Neural progenitor cell (in vitro differentiated cells): ENCODE results near the gene FRYL. TPM values are rescaled to one million over a fixed set of nuclear protein-coding genes. Genes with fewer than 3 reads are reported as not detected.

Source experiments
- DNase-seq: peaks from one replicate; pipeline ENCODE4 v3.0.0-alpha.2; 2016; ENCODE audit warnings: low spot score
- H2AFZ ChIP-seq: fragments of 200-600 bp; sonication (generic); replicated peaks from 2 replicates; pipeline ENCODE4 v1.6.1; 2016; ENCODE audit warnings: antibody characterized with exemption
- H3F3A ChIP-seq: fragments of 200-600 bp; sonication (generic); 2 replicates; pipeline ENCODE4 v1.6.1; 2016; ENCODE audit warnings: antibody characterized with exemption, low read depth
- H3K27ac ChIP-seq: fragments of 200-600 bp; sonication (generic); 2 replicates; pipeline ENCODE4 v1.5.1; 2016; ENCODE audit warnings: mild to moderate bottlenecking
- H3K27me3 ChIP-seq: fragments of 200-600 bp; sonication (generic); 2 replicates; pipeline ENCODE4 v1.6.1; 2016; ENCODE audit warnings: mild to moderate bottlenecking, moderate library complexity
- H3K36me3 ChIP-seq: fragments of 200-600 bp; sonication (generic); 2 replicates; pipeline ENCODE4 v1.5.1; 2016
- H3K4me1 ChIP-seq: fragments of 200-600 bp; sonication (generic); 2 replicates; pipeline ENCODE4 v1.6.1; 2016; ENCODE audit warnings: mixed run types
- H3K4me2 ChIP-seq: fragments of 200-600 bp; sonication (generic); 2 replicates; pipeline ENCODE4 v1.6.1; 2016
- H3K4me3 ChIP-seq: fragments of 200-600 bp; sonication (generic); 2 replicates; pipeline ENCODE4 v1.5.1; 2016
- H3K79me2 ChIP-seq: fragments of 200-600 bp; sonication (generic); 2 replicates; pipeline ENCODE4 v1.6.1; 2016; ENCODE audit warnings: low read depth
- H3K9ac ChIP-seq: fragments of 200-600 bp; sonication (generic); 2 replicates; pipeline ENCODE4 v1.6.1; 2016
- H3K9me3 ChIP-seq: fragments of 200-600 bp; sonication (generic); 2 replicates; pipeline ENCODE4 v1.5.1; 2016; ENCODE audit warnings: low read depth
- H4K20me1 ChIP-seq: fragments of 200-600 bp; sonication (generic); 2 replicates; pipeline ENCODE4 v1.6.1; 2016; ENCODE audit warnings: low read depth
- H3K27ac Mint-ChIP-seq: 3 replicates; pipeline ENCODE4 v1.8.0; 2021; ENCODE audit warnings: mixed read lengths
- H3K27me3 Mint-ChIP-seq: 2 replicates; pipeline ENCODE4 v1.8.0; 2022; ENCODE audit warnings: low read depth, mild to moderate bottlenecking, inconsistent platforms, moderate library complexity, mixed read lengths; ENCODE audit not compliant: insufficient read depth
- H3K36me3 Mint-ChIP-seq: 3 replicates; pipeline ENCODE4 v1.8.0; 2021; ENCODE audit warnings: mixed read lengths
- H3K4me1 Mint-ChIP-seq: 3 replicates; pipeline ENCODE4 v1.8.0; 2021; ENCODE audit warnings: mixed read lengths
- H3K4me3 Mint-ChIP-seq: 3 replicates; pipeline ENCODE4 v1.8.0; 2021; ENCODE audit warnings: mild to moderate bottlenecking, moderate library complexity, mixed read lengths
- H3K9me3 Mint-ChIP-seq: 3 replicates; pipeline ENCODE4 v1.8.0; 2020; ENCODE audit warnings: mixed read lengths
- CTCF ChIP-seq: fragments of 200-600 bp; sonication (generic); IDR thresholded peaks from 2 replicates; pipeline ENCODE4 v1.5.1; 2017; ENCODE audit warnings: antibody characterized with exemption, mild to moderate bottlenecking
- EZH2 ChIP-seq: fragments of 200-600 bp; sonication (generic); IDR thresholded peaks from 2 replicates; pipeline ENCODE4 v1.6.1; 2017; ENCODE audit warnings: antibody characterized with exemption, mild to moderate bottlenecking, moderate library complexity
- EZH2phosphoT487 ChIP-seq: fragments of 200-600 bp; sonication (generic); IDR thresholded peaks from 2 replicates; pipeline ENCODE4 v1.6.1; 2017; ENCODE audit warnings: antibody characterized with exemption
- total RNA-seq: library from RNA; depleted of rRNA; stranded (reverse); fragments of >200 nt; gene quantifications from 2 replicates; pipeline ENCODE4 v1.2.3, GENCODE V29; 2015; ENCODE audit warnings: low replicate concordance

The FRYL gene
- total RNA-seq, 1 donor from 2014 or later, result 70.5 TPM

DNA sequence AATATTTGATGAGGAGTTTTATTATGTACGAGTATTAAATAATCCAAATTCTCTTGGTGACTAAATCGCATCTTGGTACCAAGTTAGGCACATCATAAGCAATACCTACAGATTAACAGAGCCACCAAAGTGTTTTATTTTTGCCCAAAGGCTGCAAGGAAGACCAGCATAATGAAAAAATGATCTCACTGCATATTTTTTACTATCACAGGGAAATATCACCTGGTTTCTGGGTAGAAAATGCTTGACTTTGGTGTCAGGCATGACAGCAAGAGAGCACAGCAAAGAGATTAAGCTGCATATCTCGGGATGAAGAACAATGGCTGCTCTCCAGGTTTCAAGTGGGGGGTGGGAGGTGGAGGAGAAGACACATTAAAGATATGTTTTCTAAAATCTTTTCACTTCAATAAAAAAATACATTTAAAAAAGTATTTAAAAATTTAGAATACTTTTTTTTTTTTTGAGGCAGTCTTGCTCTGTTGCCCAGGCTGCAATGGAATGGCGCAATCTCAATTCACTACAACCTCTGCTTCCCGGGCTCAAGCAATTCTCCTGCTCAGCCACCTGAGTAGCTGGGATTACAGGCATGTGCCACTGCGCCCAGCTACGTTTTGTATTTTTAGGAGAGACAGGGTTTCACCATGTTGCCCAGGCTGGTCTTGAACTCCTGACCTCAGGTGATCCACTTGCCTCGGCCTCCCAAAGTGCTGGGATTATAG is 86.1 kb downstream of the FRYL start:
- Mint-ChIP-seq H3K4me3 (no peak overlapping the region), H3K9me3 (peaks cover 7% of the 10 kb centered on the region), H3K27ac (no peak overlapping the region), H3K27me3 (peaks cover 2% of the 10 kb centered on the region), H3K36me3 (peaks cover 5% of the 10 kb centered on the region), H3K4me1 (peaks cover 16% of the 10 kb centered on the region)
- DNase-seq, result peak; percentile 21
- H2AFZ ChIP-seq, result no peak overlapping the region
- no peak overlapping the region for H3K27ac ChIP-seq
- peaks cover 64% of the 10 kb centered on the region for H4K20me1 ChIP-seq
- peaks cover 4% of the 10 kb centered on the region for H3F3A ChIP-seq
- TF ChIP-seq CTCF (no peak), EZH2phosphoT487 (no peak), EZH2 (no peak)
- no peaks in the 10 kb centered on the region for H3K36me3 ChIP-seq
- no peaks in the 10 kb centered on the region for H3K9me3 ChIP-seq
- H3K4me2 ChIP-seq, result peak overlapping the region; percentile 10
- peaks cover 30% of the 10 kb centered on the region for H3K4me1 ChIP-seq
- H3K9ac ChIP-seq, result no peak overlapping the region
- H3K27me3 ChIP-seq, result no peaks in the 10 kb centered on the region
- H3K79me2 ChIP-seq, result peaks cover 98% of the 10 kb centered on the region
- H3K4me3 ChIP-seq, result no peak overlapping the region

DNA sequence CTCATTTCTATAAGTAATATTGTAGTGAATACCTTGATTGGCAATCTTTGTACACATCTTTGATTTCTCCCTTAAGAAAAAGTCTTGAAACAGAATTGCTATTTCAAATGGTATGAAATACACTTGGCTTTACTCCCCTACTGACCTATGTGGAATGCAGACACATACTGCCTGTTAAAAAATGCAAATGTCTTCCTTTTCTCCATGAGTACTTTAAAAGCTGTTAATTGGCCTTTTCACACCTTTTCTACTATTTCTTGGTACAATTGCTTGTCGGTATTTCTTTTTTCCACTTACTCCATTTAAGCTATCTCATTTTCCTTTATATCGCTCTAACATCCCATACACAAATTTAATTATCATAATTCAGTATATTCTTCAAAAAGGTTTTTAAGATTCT is 87.2 kb downstream of the FRYL start:
- Mint-ChIP-seq H3K27ac (no peak overlapping the region), H3K36me3 (peaks cover 3% of the 10 kb centered on the region), H3K9me3 (peaks cover 7% of the 10 kb centered on the region), H3K27me3 (no peaks in the 10 kb centered on the region), H3K4me3 (no peak overlapping the region), H3K4me1 (peaks cover 11% of the 10 kb centered on the region)
- no peak for TF ChIP-seq EZH2phosphoT487
- TF ChIP-seq EZH2, result no peak
- no peak for TF ChIP-seq CTCF
- Histone ChIP-seq H3K9ac (no peak overlapping the region), H3K9me3 (no peaks in the 10 kb centered on the region), H3K36me3 (no peaks in the 10 kb centered on the region), H3K4me1 (peaks cover 23% of the 10 kb centered on the region), H3K4me2 (no peak overlapping the region), H4K20me1 (peaks cover 64% of the 10 kb centered on the region), H3K27ac (no peak overlapping the region), H3K27me3 (no peaks in the 10 kb centered on the region), H2AFZ (no peak overlapping the region), H3K4me3 (no peak overlapping the region), H3K79me2 (peaks cover 98% of the 10 kb centered on the region), H3F3A (peaks cover under 1% of the 10 kb centered on the region)
- DNase-seq, result no peak

GRCh38 chr4:48692044-48692443 is 88.0 kb downstream of the FRYL start:
- H3K27ac Mint-ChIP-seq, result no peak overlapping the region
- no peak for TF ChIP-seq EZH2phosphoT487
- no peak for TF ChIP-seq CTCF
- no peak for TF ChIP-seq EZH2
- H3K4me1 Mint-ChIP-seq, result peaks cover 16% of the 10 kb centered on the region

More at GRCh38 chr4:48692044-48692443, 88.0 kb downstream of the FRYL start:
- H4K20me1 ChIP-seq, result peaks cover 65% of the 10 kb centered on the region
- Mint-ChIP-seq H3K9me3 (peaks cover 7% of the 10 kb centered on the region), H3K27me3 (no peaks in the 10 kb centered on the region), H3K4me3 (no peak overlapping the region), H3K36me3 (peaks cover 3% of the 10 kb centered on the region)
- no peaks in the 10 kb centered on the region for H3F3A ChIP-seq
- H3K27me3 ChIP-seq, result no peaks in the 10 kb centered on the region
- no peak for DNase-seq
- peaks cover 97% of the 10 kb centered on the region for H3K79me2 ChIP-seq
- H3K4me1 ChIP-seq, result peaks cover 24% of the 10 kb centered on the region
- no peak overlapping the region for H3K4me3 ChIP-seq
- H3K27ac ChIP-seq, result no peak overlapping the region
- no peaks in the 10 kb centered on the region for H3K36me3 ChIP-seq
- H3K9ac ChIP-seq, result no peak overlapping the region
- no peak overlapping the region for H3K4me2 ChIP-seq
- no peaks in the 10 kb centered on the region for H3K9me3 ChIP-seq
- no peak overlapping the region for H2AFZ ChIP-seq
